Right cardiac atrium (tissue), 5 donors: ENCODE results near the gene TRPM5. TPM values are rescaled to one million over a fixed set of nuclear protein-coding genes. Genes with fewer than 3 reads are reported as not detected.

Experiments
- ATAC-seq, 2 donors: fragments of 200-7000 bp; cut with Tn5 transposase; one replicate each; pipeline versions ENCODE4 v1.8.0 to v1.9.1; 2020; ENCODE audit warnings: moderate library complexity in 2 of 2, mild to moderate bottlenecking in 1 of 2
- DNase-seq, 3 donors: peaks; one replicate each; pipeline ENCODE4 v3.0.0-alpha.2; 2020
- H3K27ac ChIP-seq: one replicate; pipeline ENCODE4 v1.5.1; 2013; ENCODE audit warnings: mild to moderate bottlenecking, low read length, control low read depth, moderate library complexity
- H3K27me3 ChIP-seq: one replicate; pipeline ENCODE4 v1.6.1; 2013; ENCODE audit not compliant: control insufficient read depth, insufficient read depth
- H3K4me1 ChIP-seq: one replicate; pipeline ENCODE4 v1.6.1; 2013; ENCODE audit warnings: low read length; ENCODE audit not compliant: control insufficient read depth, insufficient read depth
- H3K4me3 ChIP-seq: one replicate; pipeline ENCODE4 v1.5.1; 2013; ENCODE audit warnings: low read length, control low read depth
- H3K9me3 ChIP-seq: one replicate; pipeline ENCODE4 v1.6.1; 2013; ENCODE audit warnings: low read length; ENCODE audit not compliant: control insufficient read depth
- WGBS: extraction: QIAGEN DNeasy Blood & Tissue Kit; methylation state at CpG from one replicate; pipeline ENCODE4 v1.1.7; 2013; 5-methylcytosine and 5-hydroxymethylcytosine counted together
- intact Hi-C, 4 donors: fragments of 100-400 bp; cut with DNase I; formaldehyde crosslinking; loops; one replicate each; pipeline versions ENCODE4 v1.11.0 to v1.14.0; 2022 to 2023
- polyA plus RNA-seq: library from polyadenylated mRNA; stranded (reverse); fragments of 200-250 nt; gene quantifications from one replicate; pipeline ENCODE4 v1.2.3, GENCODE V29; 2013
- total RNA-seq, 4 donors: library from RNA; stranded (reverse); fragmentation: NEBNext Ultra II Directional; extraction: Animal tissue kit (Norgen Biotek cat#: 25700); gene quantifications; one replicate each; pipeline ENCODE4 v1.2.1, GENCODE V29; 2021
- donor health status: healthy with polysubstance abuse.
- donor health status: DM: no; HTN: yes; CAD: no.
- donor health status: DM: no; HTN: no; CAD: no.
- donor health status: DM: no; HTN: yes; CAD: no; lungs with severe emphysema.
- donor health status: DM: yes; HTN: yes; CAD: no.

Gene TRPM5
- total and polyA plus RNA-seq, 5 donors: 0.02 TPM; not detected in 4

DNA sequence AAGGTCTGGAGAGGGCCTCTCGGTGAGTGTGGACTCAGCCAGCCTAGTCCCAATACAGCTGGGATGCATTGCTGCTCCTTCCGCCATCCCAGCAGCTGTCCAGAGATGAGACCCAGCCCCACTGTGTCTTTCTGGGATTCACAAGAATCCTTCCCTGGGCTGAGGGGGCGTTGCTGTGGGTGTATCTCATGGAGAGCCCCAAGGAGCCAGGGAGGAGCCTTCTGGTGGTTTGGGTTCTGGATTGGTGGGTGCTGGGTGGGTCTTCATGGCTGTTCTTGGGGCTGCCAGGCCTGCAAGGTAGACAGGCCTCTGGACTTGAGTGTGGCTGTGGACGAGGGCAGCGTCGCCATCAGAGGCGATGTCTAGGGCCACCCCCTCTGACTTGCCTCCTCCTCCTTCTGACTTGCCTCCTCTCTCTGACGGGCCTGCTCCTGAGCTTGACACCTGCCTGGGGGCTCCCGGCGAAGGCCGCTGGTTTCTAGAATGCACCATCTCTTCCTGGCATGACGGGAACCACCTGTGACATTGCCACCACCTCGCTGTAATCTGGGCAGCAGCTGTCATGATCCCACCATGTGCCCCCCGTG lies 17.7 kb upstream of the TRPM5 start:
- intact Hi-C loops: loop anchor here in 2 of 4 donors (5.0 kb wide), 1 partner anchor 45 kb away; no protein-coding TSS in a partner anchor
- no peak for DNase-seq
- ATAC-seq: no peak
- Histone ChIP-seq H3K4me1 (peaks cover 5% of the 10 kb centered on the region), H3K27ac (peak overlapping the region; percentile 72), H3K27me3 (no peaks in the 10 kb centered on the region), H3K4me3 (no peak overlapping the region), H3K9me3 (no peaks in the 10 kb centered on the region)
- 91% methylated on average over 14 of the region's 14 CpGs for WGBS

DNA sequence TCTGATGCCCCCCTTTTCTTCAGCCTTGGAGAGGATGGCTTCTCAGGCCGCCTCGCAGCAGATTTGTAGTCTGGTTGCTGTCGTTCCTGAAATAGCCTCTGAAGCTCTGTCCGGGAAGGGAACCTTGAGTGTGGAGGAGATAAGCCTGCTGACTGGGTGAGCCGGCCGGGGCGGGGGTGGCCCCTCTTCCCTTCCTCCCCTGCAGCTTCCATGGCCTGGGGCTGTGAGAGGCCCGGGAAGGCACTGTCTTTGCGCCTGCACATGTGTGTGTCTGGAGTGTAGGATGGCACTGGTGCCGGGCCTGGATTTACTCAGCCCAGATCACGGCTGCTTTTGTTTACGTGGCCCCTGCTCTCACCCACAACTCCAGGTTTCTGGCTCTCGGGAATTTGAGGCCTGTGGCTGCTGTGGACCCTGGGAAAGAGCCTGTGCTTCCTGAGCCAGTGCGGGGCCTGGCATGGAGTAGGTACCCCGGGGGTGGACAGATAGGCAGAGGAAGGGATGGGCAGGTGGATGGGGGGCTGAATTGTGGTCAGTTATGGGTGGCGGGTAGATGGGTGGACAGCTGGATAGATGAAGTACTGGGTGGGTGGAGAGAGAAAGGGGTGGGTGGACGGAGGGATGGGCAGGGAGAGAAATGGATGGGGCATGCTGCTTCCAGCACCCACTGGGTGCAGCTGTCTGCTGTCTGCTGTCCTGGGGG lies 17.1 kb upstream of the TRPM5 start:
- 61% methylated on average over 17 of the region's 17 CpGs for WGBS
- Histone ChIP-seq H3K27me3 (no peaks in the 10 kb centered on the region), H3K4me3 (no peak overlapping the region), H3K4me1 (peaks cover 5% of the 10 kb centered on the region), H3K27ac (peak overlapping the region; percentile 72), H3K9me3 (no peaks in the 10 kb centered on the region)
- DNase-seq (peak in 2 of 3 donors; percentile 42 to 76), ATAC-seq (peak; percentile 59 to 61)
- intact Hi-C loops: loop anchor here in 2 of 4 donors (5.0 kb wide), 1 partner anchor 46 kb away; no protein-coding TSS in a partner anchor

- H3K4me3 ChIP-seq: no peak overlapping the region
Measured at GRCh38 chr11:2460540-2461252, 16.4 kb upstream of the TRPM5 start.

GRCh38 chr11:2459796-2460531 lies 15.7 kb upstream of the TRPM5 start:
- no peak overlapping the region for H3K27ac ChIP-seq
- intact Hi-C loops: loop anchor here in 2 of 4 donors (5.0 kb wide), 1 partner anchor 47 kb away; no protein-coding TSS in a partner anchor

More at GRCh38 chr11:2460540-2461252, 16.4 kb upstream of the TRPM5 start:
- peak in 1 of 2 donors; percentile 1 for ATAC-seq
- Histone ChIP-seq H3K9me3 (no peaks in the 10 kb centered on the region), H3K4me1 (peaks cover 5% of the 10 kb centered on the region), H3K27ac (peak overlapping the region; percentile 72), H3K27me3 (no peaks in the 10 kb centered on the region)
- 73% methylated on average over 15 of the region's 15 CpGs for WGBS
- intact Hi-C loops: loop anchor here in 2 of 4 donors (5.0 kb wide), 1 partner anchor 47 kb away; no protein-coding TSS in a partner anchor
- DNase-seq: peak in 1 of 3 donors; percentile 42

GRCh38 chr11:2459016-2459725 lies 14.9 kb upstream of the TRPM5 start:
- DNase-seq (no peak), ATAC-seq (no peak)
- Histone ChIP-seq H3K4me1 (peaks cover 5% of the 10 kb centered on the region), H3K27me3 (no peaks in the 10 kb centered on the region), H3K27ac (no peak overlapping the region), H3K9me3 (no peaks in the 10 kb centered on the region), H3K4me3 (no peak overlapping the region)
- intact Hi-C loops: no loop called here
- WGBS: 74% methylated on average over 20 of the region's 20 CpGs

More at GRCh38 chr11:2459796-2460531, 15.7 kb upstream of the TRPM5 start:
- peak in 1 of 3 donors; percentile 49 for DNase-seq
- Histone ChIP-seq H3K27me3 (no peaks in the 10 kb centered on the region), H3K4me1 (peaks cover 5% of the 10 kb centered on the region), H3K9me3 (no peaks in the 10 kb centered on the region), H3K4me3 (no peak overlapping the region)
- WGBS: 85% methylated on average over 13 of the region's 13 CpGs
- ATAC-seq: no peak

DNA sequence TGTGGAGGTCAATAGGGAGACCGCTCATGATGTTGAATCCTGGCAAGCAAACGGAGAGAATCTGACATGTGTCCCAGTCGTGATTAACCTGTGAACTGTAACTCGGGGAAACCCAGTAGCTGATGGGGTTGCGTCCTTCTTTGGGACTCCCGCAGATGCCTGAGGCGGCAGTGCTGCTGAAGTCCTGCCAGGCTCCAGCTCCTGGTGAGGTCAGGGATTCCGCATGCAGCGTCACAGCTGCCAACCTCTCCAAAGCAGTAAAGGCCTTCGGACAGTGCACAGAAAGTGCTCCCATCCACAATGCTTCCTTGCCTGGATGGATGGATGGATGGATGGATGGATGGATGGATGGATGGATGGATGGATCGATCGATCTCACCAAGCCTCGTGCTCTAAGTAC lies 14.0 kb upstream of the TRPM5 start:
- Histone ChIP-seq H3K4me1 (peaks cover 5% of the 10 kb centered on the region), H3K9me3 (no peaks in the 10 kb centered on the region), H3K27me3 (no peaks in the 10 kb centered on the region), H3K4me3 (no peak overlapping the region), H3K27ac (no peak overlapping the region)
- intact Hi-C loops: no loop called here
- ATAC-seq (no peak), DNase-seq (no peak)
- WGBS: 74% methylated on average over 13 of the region's 13 CpGs

DNA sequence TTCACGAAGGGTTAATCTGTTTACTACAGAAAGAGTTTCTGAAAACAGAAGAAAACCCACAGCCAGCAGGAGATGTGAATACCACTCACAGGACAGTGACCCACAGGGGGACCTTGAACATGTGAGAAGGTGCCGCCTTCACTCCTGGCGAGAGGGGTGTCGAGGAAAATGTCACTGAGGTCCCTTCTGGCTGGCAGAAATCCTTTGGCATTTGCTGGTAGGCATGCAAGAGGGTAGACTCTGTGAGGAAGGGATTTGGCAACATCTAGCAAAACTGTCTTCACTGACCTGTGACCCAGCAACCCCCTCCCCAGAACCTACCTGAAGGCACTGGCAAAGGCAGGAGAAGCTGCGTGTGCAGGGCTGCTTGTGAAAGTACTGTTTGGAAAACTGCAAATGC lies 9.1 kb upstream of the TRPM5 start:
- DNase-seq: no peak
- no peaks in the 10 kb centered on the region for H3K9me3 ChIP-seq
- 96% methylated on average over 5 of the region's 5 CpGs for WGBS
- intact Hi-C loops: no loop called here
- H3K4me3 ChIP-seq: no peak overlapping the region
- H3K27me3 ChIP-seq: no peaks in the 10 kb centered on the region
- peaks cover 2% of the 10 kb centered on the region for H3K4me1 ChIP-seq
- no peak for ATAC-seq
- H3K27ac ChIP-seq: no peak overlapping the region

DNA sequence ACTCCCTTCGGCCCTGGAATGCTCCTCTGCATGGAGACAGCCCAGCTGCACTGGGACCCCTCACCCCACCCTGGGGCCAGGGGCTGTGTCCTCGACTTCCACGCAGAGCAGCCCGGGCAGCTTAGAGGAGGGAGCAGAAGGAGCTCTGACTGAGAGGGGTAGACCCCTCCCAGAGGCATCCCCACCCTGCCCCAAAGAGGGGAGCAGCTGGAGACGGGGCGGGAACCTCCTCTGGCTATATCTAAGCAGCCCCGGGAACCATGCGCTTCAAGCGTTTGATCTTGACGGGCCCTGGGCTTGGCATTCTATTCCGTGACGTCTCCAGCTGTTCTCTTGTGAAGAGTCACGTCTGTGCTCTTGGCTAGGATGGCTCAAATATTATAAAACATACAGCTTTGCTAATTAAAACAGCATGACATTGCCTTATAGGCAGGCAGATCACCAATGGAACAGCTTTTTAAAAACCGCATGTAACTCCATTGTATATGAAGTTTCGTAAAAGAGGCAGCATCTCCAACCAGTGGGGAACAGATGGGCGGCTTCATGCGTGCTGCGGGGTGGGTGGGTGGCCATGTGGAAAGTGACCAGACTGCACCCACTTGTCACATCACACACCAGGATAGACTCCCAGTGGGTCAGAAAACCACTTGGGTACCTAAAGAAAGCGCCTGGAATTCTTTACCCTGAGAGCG lies 8.2 kb upstream of the TRPM5 start:
- peaks cover 2% of the 10 kb centered on the region for H3K4me1 ChIP-seq
- no peaks in the 10 kb centered on the region for H3K9me3 ChIP-seq
- H3K4me3 ChIP-seq: no peak overlapping the region
- H3K27ac ChIP-seq: no peak overlapping the region
- WGBS: 56% methylated on average over 20 of the region's 20 CpGs
- ATAC-seq: peak in 1 of 2 donors; percentile 25
- no peak for DNase-seq
- intact Hi-C loops: no loop called here
- no peaks in the 10 kb centered on the region for H3K27me3 ChIP-seq

GRCh38 chr11:2451916-2452315 lies 7.6 kb upstream of the TRPM5 start:
- 67% methylated on average over 6 of the region's 6 CpGs for WGBS
- ATAC-seq (no peak), DNase-seq (no peak)
- no peaks in the 10 kb centered on the region for H3K27me3 ChIP-seq
- no peak overlapping the region for H3K27ac ChIP-seq
- no peak overlapping the region for H3K4me3 ChIP-seq
- H3K9me3 ChIP-seq: no peaks in the 10 kb centered on the region
- intact Hi-C loops: no loop called here
- H3K4me1 ChIP-seq: peaks cover 2% of the 10 kb centered on the region

GRCh38 chr11:2451336-2451735 lies 7.0 kb upstream of the TRPM5 start:
- ATAC-seq: no peak
- Histone ChIP-seq H3K4me1 (peaks cover 2% of the 10 kb centered on the region), H3K9me3 (no peaks in the 10 kb centered on the region), H3K27me3 (no peaks in the 10 kb centered on the region), H3K4me3 (no peak overlapping the region), H3K27ac (no peak overlapping the region)
- DNase-seq: no peak
- intact Hi-C loops: no loop called here
- WGBS: 89% methylated on average over 15 of the region's 15 CpGs
